NCI-H2029 treated with DMSO at 0.1 percent for 48 hours (cell line): ENCODE results near the gene CENPVL1.
"Not testable (repeated sequence)": the region's sequence is repeated elsewhere in the genome, so short reads cannot be mapped to it uniquely, and the experiment has no call there.

Source experiments
- DNase-seq: peaks from one replicate; lab custom pipeline; 2025; lab: John Stamatoyannopoulos, UW

The CENPVL1 gene

DNA sequence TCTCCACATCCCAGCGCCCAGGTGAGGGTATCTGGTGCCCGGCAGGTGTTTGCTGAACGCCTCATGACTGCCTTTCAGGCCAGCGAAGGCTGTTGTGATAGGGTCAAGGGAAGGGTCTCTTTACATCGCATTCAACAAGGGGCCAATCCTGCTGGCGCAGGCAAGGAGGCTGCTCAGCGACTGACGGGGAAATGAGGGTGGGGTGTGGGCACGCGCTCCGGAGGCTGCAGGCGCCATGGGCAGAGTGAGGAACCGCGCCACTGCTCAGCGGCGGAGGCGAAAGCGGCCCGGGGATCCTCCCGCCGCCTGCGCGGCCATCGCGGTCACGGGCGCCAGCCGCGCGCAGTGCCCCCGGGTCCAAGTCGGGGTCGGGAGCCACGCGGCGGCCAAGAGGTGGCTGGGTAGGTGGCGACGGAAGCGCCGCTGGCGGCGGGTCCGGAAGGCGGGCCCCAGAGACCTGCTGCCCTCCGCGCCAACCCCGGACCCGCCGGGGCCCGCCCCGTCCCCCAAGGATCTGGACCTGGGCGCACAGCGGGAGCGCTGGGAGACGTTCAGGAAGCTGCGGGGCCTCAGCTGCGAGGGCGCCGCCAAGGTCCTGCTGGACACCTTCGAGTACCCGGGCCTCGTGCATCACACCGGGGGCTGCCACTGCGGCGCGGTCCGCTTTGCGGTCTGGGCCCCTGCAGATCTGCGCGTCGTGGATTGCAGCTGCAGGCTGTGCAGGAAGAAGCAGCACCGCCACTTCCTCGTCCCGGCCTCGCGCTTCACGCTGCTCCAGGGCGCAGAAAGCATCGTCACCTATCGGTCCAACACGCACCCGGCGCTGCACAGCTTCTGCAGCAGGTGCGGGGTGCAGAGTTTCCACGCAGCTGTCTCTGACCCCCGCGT is at the start of gene CENPVL1:
Gene CENPVL1, plus strand, starts transcription at position 236 of the 888 bp plus-strand sequence. Its CDS starts 0 bp downstream, at position 236.
- DNase-seq = not testable (repeated sequence)

DNA sequence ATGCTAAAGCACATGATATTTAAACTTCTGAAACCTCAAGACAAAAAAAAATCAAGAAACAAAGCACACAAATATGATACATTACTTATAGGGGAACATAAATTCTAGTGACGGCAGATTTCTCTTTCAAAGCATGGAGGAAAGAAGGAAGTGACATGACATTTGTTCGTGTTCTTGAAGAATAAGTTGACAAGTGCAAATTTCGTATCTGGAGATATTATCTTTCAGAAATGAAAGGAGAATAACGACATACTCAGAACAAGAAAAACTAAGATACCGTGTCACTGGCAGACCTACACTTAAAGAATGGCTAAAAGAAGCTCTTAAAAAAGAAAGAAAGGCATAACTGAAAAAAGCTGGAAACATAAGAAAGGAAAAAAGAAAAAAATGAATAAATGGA is 44.3 kb upstream of the CENPVL1 start:
- DNase-seq = no peak

DNA sequence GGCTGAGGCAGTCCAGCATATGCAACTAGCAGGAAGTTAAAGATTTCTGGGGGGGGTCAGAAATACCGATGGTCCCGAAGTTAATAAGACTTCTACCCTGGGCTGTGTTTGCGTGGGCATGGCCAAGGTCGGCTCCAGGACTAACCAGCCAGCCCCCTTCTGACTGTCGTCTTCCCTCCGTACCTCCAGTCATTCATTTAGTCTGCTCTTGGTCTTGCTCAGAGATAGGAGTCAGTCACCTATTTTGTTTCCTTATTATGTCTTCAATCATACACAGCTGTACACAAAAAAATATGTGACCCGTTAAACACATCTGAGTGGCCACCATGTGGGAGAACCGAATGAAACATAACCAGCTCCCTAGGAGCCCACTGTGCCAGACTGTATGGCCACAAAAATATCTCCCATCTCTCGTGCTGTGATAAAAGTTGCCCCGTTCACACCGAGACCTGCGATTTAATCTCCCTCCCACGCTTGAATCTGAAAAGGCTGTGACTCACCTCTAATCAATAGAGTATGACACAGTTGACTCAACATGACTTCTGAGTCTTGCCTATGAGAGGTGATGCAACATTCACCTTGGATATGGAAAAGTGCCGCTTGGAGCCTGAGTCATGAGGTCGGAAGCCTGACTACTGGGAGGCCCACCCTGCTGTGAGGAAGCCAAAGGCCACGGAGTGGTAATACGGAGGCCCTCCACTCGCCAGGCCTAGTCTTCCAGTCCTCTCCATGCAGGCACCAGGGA is 30.5 kb upstream of the CENPVL1 start:
- not testable (repeated sequence) for DNase-seq

DNA sequence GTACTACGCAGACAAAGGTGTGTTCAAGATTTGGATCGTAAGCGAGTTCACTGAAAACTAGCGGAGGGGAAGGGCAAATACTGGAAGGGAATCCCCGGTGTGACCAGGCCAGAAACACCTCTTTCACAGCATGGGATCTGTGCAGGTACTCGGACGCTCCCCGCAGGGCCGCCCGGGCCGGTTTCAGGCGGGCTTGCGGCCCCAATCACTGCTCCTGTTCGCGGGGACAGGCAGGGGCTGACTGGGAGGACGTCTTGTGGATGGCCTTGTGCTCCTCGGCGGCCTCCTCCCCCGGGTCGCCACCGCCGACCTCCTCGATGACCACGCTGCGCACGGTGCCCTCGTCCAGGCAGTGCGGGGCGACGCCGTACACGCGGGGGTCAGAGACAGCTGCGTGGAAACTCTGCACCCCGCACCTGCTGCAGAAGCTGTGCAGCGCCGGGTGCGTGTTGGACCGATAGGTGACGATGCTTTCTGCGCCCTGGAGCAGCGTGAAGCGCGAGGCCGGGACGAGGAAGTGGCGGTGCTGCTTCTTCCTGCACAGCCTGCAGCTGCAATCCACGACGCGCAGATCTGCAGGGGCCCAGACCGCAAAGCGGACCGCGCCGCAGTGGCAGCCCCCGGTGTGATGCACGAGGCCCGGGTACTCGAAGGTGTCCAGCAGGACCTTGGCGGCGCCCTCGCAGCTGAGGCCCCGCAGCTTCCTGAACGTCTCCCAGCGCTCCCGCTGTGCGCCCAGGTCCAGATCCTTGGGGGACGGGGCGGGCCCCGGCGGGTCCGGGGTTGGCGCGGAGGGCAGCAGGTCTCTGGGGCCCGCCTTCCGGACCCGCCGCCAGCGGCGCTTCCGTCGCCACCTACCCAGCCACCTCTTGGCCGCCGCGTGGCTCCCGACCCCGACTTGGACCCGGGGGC is 28.2 kb upstream of the CENPVL1 start:
- DNase-seq = not testable (repeated sequence)

DNA sequence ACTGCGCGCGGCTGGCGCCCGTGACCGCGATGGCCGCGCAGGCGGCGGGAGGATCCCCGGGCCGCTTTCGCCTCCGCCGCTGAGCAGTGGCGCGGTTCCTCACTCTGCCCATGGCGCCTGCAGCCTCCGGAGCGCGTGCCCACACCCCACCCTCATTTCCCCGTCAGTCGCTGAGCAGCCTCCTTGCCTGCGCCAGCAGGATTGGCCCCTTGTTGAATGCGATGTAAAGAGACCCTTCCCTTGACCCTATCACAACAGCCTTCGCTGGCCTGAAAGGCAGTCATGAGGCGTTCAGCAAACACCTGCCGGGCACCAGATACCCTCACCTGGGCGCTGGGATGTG is 27.6 kb upstream of the CENPVL1 start, which contains the start of gene CENPVL2:
Gene CENPVL2, minus strand, starts transcription at position 112 of the 343 bp plus-strand sequence. Its CDS starts 0 bp downstream, at position 112.
- not testable (repeated sequence) for DNase-seq

DNA sequence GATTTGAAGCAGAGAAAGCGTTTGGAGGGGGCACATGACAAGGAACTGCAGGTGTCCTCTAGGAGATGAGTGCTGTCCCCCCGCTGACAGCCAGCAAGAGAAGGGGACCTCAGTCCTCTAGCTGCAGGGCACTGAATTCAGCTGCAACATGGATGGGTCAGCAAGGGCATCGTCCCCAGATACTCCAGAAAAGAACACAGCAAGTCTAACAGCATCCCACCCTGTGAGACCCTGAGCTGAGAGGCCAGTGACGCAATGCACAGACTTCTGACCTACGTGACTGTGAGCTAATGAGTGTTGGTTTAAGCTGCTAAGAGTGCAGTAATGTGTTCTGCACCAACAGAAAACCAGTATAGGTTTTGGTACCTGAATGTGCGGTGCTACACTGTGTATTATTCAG is 16.1 kb upstream of the CENPVL1 start:
- no peak for DNase-seq

DNA sequence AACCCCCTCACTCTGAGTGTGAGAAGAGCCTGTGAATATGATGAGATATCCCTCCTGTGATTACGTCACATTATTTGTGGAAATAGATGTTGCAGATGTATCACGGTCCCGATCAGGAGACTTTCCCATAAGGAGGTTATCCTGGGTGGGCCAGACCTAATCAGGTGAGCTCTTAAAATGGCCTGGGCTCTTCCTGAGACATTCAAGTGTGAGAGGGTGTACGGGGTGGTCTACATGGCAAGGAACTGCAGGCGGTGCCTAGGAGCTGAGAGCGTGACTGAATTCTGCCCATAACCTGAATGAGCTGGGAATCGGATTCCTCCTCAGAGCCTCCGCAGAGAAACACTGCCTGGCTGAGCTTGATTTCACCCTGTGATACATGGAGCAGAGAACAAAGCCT is 12.9 kb upstream of the CENPVL1 start:
- no peak for DNase-seq

DNA sequence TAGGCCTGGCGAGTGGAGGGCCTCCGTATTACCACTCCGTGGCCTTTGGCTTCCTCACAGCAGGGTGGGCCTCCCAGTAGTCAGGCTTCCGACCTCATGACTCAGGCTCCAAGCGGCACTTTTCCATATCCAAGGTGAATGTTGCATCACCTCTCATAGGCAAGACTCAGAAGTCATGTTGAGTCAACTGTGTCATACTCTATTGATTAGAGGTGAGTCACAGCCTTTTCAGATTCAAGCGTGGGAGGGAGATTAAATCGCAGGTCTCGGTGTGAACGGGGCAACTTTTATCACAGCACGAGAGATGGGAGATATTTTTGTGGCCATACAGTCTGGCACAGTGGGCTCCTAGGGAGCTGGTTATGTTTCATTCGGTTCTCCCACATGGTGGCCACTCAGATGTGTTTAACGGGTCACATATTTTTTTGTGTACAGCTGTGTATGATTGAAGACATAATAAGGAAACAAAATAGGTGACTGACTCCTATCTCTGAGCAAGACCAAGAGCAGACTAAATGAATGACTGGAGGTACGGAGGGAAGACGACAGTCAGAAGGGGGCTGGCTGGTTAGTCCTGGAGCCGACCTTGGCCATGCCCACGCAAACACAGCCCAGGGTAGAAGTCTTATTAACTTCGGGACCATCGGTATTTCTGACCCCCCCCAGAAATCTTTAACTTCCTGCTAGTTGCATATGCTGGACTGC is 2.8 kb downstream of the CENPVL1 start:
- not testable (repeated sequence) for DNase-seq

DNA sequence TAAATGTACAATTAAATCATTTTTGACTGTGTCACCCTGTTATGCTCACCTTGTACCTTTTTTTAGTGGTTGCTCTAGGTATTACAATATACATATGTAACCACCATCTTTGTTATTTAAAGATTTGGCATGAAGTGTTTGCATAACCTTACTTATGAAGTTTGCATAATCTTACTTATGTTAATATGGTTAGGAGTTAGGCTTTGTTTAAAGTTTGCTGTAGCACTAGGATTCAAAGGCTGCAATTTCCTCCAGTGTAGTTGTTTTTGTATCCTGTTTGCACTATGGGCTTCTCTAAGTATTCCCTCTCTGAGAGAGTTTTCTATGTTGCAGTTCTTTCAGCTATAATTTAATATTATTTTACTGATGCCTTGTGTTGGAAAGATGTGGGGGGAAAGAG is 17.9 kb downstream of the CENPVL1 start:
- DNase-seq = no peak

DNA sequence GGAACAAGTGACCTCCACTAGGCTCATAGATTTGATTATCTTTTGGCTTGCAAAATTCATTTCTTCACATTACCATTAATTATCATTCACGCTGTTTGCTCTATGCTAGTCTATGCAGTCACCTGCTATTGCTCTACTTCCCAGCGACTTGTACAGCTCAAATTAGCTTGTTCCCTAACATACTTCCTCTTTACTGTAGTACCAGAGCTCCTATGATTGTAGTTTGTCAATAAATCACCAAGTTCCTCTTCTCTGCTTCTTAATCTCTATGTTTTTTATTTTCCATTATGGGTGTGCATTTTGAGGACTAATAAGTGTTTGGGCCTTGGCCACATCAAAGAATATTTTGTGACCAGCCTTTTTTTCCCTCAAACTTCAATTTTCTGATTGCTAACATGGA is 26.8 kb downstream of the CENPVL1 start:
- DNase-seq = no peak

DNA sequence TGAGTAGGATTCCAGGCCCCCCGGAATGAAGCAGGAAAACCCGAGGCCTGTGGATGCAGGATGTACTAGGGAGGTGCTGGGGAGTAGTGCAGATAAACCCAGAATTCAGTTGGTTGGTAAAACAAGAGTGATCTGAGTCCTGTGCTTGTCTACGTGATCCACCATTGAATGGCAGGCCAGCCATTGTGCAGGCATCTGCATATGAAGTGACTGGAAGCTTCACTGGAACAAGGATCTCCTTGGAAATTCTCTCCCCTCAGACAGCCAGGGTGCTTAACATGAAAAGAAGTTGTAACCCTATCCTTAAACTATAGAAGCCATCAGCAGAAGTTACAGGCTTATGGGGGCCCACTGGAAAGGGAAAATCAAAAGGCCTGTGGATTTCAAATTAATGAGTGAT is 32.3 kb downstream of the CENPVL1 start:
- no peak for DNase-seq

DNA sequence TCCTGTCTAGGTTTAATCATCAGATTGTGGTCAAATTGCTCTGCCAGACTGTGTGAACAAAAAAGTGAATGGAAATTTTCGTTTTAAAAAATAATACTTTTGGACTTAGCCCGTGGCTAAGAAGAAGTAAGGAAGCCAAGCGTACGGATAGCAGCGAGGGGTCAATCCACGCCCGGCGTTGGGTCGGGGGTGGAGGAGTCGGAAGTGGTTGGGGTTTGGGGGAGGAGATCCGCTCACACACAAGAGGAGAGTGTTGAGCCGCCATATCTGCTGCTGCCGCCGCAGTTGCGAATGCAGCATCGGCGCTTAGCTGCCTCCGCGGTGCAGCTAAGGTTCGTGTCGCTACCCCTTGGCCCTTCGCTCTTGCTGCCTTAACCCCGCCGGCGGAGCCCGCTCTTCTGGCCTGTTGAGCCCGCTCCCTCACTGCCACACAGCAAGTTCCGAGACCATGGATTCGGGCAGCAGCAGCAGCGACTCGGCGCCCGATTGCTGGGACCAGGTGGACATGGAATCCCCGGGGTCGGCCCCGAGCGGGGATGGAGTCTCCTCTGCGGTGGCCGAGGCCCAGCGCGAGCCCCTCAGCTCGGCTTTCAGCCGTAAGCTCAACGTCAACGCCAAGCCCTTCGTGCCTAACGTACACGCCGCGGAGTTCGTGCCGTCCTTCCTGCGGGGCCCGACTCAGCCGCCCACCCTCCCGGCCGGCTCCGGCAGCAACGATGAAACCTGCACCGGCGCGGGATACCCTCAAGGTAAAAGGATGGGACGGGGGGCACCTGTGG is 33.1 kb downstream of the CENPVL1 start, which contains the start of gene GSPT2:
Gene GSPT2, plus strand, starts transcription at position 264 of the 779 bp plus-strand sequence. Its CDS starts 185 bp downstream, at position 449.
- DNase-seq = no peak

DNA sequence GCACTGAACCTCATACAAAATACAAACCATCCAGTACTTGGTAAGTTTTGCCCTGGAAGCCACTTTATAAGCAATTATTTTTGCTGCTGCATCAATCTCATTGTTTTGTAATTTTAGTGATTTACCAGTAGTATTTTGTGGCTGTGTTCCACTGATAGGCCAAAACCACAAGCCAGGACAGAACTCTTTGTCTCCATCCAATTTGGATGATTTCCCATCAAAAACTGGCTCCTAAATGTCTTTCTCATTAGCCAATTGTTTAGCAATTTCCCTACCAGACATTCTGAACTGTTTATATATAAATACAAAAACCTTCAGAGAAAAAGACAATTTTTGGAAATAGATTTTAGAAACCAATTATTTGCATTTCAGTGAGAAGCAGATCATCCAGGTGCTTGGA is 37.4 kb downstream of the CENPVL1 start:
- DNase-seq = no peak

DNA sequence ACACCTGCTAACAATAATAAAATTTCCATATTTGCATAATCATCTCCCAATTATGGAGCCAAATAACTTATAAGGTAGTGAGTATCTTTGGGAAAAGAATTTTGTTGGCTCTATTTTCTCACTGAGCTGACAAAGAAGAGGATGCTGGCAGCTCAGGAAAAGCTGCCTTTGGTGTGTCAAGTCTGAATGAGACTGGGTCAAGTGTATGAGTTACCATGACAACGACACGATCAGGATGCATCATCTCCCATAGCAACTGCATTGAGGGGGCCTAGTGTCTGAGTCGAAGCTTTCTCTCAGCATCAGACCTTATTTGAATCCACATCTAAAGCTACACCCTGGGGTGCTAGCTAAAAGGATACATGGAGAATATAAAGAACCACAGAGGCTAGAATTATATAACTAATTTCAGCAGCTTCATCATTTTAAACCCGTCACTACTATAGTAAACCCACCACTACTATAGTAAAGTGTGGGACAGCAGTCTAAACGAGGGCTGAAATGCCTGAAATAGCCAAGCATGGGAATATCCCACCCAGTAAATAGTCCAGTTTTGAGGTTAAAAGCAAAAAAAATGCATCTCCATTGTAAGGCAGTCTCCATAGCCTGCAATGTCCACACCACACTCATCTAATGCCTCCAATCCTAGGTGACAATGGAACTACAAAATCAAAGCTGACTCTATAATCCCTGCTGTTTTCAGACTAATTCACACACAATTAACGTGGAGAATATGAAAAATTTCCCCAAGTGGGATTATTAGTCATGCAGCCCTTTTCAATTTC is 48.9 kb downstream of the CENPVL1 start:
- no peak for DNase-seq

DNA sequence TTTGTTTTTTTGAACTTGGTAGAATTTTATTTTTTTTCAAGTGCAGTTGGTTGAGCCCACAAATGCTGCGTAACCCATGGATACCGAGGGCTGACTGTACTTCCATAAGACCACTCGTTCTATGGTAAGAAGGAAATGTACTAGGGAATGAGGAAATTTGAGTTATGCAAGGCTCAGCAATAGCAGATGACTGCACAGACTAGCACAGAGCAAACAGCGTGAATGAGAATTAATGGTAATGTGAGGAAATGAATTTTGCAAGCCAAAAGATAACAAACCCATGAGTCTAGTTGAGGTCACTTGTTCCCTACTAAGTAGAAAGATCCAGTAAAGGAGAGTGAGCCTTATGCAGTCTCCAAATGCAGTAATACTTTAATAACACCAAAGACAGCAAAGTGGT is 50.3 kb downstream of the CENPVL1 start:
- DNase-seq = no peak
